ENCODE data around the gene CPLX1.

- TF ChIP-seq EGR1 (IDR thresholded peaks at IDR 0.05; ENCODE audit: low read depth) (no peak), MAX (IDR thresholded peaks at IDR 0.05) (no peak), CTCF (IDR thresholded peaks at IDR 0.05 in 2 of 3, conservative IDR thresholded peaks at IDR 0.05 in 1 of 3; ENCODE audit: borderline replicate concordance in 1 of 3, insufficient read depth in 1 of 3, low read depth in 2 of 3, low read length in 2 of 3) (no peak), POLR2A (IDR thresholded peaks at IDR 0.05; ENCODE audit: borderline replicate concordance, extremely low read depth, insufficient read depth, insufficient read length) (no peak), EZH2 (IDR thresholded peaks at IDR 0.05) (no peak)
Measured at GRCh38 chr4:830601-831482, 4.9 kb upstream of the CPLX1 start.
